Measurements from ENCODE around the gene LGALS4.
"Not testable (repeated sequence)": the region's sequence is repeated elsewhere in the genome, so short reads cannot be mapped to it uniquely, and the experiment has no call there.

Gene LGALS4

DNA sequence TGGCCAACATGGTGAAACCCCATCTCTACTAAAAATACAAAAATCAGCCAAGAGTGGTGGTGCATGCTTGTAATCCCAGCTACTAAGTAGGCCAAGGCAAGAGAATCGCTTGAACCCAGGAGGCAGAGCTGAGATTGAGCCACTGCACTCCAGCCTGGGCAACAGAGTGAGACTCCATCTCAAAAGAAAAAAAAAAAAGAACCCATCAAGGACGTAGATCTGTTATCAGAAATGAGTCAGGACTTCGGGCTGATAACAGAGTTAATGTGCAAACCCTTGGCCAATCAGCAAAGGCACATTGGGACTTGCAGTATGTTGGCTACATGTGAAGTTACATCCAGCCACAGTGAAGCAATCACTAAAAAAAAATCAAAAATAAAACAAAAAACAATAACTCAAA, 28.5 kb downstream of the LGALS4 start:
- Histone ChIP-seq H3K9me3 (ENCODE audit: control insufficient read depth, insufficient read depth, low read length) (no peaks in the 10 kb centered on the region), H4K20me1 (ENCODE audit: control insufficient read depth, insufficient read depth, low read depth, low read length) (no peaks in the 10 kb centered on the region), H3K4me2 (ENCODE audit: low read length) (no peak overlapping the region), H3F3A (ENCODE audit: control insufficient read depth, insufficient read depth) (no peaks in the 10 kb centered on the region), H3K27ac (ENCODE audit: low read depth, low read length) (no peak overlapping the region), H3K9me2 (replicated peaks; ENCODE audit: control insufficient read depth, low read length) (no peaks in the 10 kb centered on the region), H3K27me3 (ENCODE audit: control insufficient read depth, low read length) (peaks cover 4% of the 10 kb centered on the region; the same call in 1 of the 2 replicates), H3K79me2 (ENCODE audit: control insufficient read depth, low read length) (no peaks in the 10 kb centered on the region), H3K4me3 (ENCODE audit: low read length) (no peak overlapping the region), H3K36me3 (ENCODE audit: control insufficient read depth, low read length) (no peaks in the 10 kb centered on the region), H3K4me1 (ENCODE audit: control insufficient read depth, low read length) (no peaks in the 10 kb centered on the region)
- TF ChIP-seq, protein P1, sequence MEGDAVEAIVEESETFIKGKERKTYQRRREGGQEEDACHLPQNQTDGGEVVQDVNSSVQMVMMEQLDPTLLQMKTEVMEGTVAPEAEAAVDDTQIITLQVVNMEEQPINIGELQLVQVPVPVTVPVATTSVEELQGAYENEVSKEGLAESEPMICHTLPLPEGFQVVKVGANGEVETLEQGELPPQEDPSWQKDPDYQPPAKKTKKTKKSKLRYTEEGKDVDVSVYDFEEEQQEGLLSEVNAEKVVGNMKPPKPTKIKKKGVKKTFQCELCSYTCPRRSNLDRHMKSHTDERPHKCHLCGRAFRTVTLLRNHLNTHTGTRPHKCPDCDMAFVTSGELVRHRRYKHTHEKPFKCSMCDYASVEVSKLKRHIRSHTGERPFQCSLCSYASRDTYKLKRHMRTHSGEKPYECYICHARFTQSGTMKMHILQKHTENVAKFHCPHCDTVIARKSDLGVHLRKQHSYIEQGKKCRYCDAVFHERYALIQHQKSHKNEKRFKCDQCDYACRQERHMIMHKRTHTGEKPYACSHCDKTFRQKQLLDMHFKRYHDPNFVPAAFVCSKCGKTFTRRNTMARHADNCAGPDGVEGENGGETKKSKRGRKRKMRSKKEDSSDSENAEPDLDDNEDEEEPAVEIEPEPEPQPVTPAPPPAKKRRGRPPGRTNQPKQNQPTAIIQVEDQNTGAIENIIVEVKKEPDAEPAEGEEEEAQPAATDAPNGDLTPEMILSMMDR (IDR thresholded peaks at IDR 0.05; ENCODE audit: low read depth, low read length, poor library complexity, severe bottlenecking), result no peak
- no peak for TF ChIP-seq EZH2phosphoT487 (IDR thresholded peaks at IDR 0.05; ENCODE audit: borderline replicate concordance, low read length)

DNA sequence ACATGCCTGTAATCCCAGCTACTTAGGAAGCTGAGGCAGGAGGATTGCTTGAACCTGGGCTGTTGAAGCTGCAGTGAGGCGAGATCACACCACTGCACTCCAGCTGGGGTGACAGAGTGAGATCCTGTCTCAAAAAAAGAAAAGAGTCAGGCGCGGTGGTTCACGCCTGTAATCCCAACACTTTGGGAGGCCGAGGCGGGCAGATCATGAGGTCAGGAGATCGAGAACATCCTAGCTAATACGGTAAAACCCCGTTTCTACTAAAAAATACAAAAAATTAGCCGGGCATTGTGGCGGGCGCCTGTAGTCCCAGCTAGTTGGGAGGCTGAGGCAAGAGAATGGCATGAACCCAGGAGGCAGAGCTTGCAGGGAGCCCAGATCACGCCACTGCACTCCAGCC, 30.5 kb downstream of the LGALS4 start:
- not testable (repeated sequence) for H4K20me1 ChIP-seq (ENCODE audit: control insufficient read depth, insufficient read depth, low read depth, low read length); H3K4me2 ChIP-seq (ENCODE audit: low read length); H3K27ac ChIP-seq (ENCODE audit: low read depth, low read length); H3F3A ChIP-seq (ENCODE audit: control insufficient read depth, insufficient read depth); H3K9me3 ChIP-seq (ENCODE audit: control insufficient read depth, insufficient read depth, low read length); H3K4me1 ChIP-seq (ENCODE audit: control insufficient read depth, low read length); H3K27me3 ChIP-seq (ENCODE audit: control insufficient read depth, low read length); H3K9me2 ChIP-seq (replicated peaks; ENCODE audit: control insufficient read depth, low read length); H3K36me3 ChIP-seq (ENCODE audit: control insufficient read depth, low read length); H3K79me2 ChIP-seq (ENCODE audit: control insufficient read depth, low read length); H3K4me3 ChIP-seq (ENCODE audit: low read length)

DNA sequence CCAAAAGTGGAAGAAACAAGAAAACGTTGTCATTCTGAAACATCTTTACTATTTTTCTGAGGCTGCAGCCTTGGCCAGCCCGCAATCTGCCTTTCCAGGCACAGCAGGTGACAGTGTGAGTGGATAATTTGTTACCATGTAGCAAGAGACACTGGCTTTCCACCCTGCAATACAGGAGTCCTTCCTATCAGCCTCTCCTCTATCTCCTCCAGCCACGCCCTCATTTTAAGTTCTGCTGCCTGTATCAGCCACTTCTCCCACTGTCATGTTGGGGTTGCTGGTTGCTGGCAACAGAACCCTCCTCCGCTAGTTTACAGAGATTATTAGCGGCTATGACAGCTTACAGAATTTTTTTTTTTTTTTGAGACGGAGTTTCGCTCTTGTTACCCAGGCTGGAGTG, 31.7 kb downstream of the LGALS4 start:
- H3K9me2 ChIP-seq (replicated peaks; ENCODE audit: control insufficient read depth, low read length), result no peaks in the 10 kb centered on the region
- TF ChIP-seq EZH2phosphoT487 (IDR thresholded peaks at IDR 0.05; ENCODE audit: borderline replicate concordance, low read length), result no peak
- TF ChIP-seq, protein P1 (IDR thresholded peaks at IDR 0.05; ENCODE audit: low read depth, low read length, poor library complexity, severe bottlenecking), result no peak
- H3K4me3 ChIP-seq (ENCODE audit: low read length), result no peak overlapping the region
- H3K4me2 ChIP-seq (ENCODE audit: low read length), result no peak overlapping the region
- H4K20me1 ChIP-seq (ENCODE audit: control insufficient read depth, insufficient read depth, low read depth, low read length), result no peaks in the 10 kb centered on the region
- H3K27ac ChIP-seq (ENCODE audit: low read depth, low read length), result no peak overlapping the region
- no peaks in the 10 kb centered on the region for H3K9me3 ChIP-seq (ENCODE audit: control insufficient read depth, insufficient read depth, low read length)
- peaks cover 4% of the 10 kb centered on the region; the same call in 1 of the 2 replicates for H3K27me3 ChIP-seq (ENCODE audit: control insufficient read depth, low read length)
- H3K36me3 ChIP-seq (ENCODE audit: control insufficient read depth, low read length), result no peaks in the 10 kb centered on the region
- no peaks in the 10 kb centered on the region for H3K79me2 ChIP-seq (ENCODE audit: control insufficient read depth, low read length)
- no peaks in the 10 kb centered on the region for H3K4me1 ChIP-seq (ENCODE audit: control insufficient read depth, low read length)
- no peaks in the 10 kb centered on the region for H3F3A ChIP-seq (ENCODE audit: control insufficient read depth, insufficient read depth)

DNA sequence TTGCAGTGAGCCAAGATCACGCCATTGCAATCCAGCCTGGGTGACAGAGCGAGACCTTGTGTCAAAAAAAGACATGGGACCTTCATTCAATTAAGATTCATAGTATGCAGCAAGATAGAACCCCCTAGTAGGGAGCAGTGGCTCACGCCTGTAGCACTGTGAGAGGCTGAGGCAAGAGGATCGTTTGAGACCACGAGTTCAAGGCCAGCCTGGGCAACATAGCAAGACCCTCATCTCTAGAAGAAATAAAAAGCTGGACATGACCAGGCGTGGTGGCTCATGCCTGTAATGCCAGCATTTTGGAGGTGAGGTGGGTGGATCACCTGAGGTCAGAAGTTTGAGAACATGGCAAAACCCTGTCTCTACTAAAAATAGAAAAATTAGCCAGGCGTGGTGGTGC, 32.3 kb downstream of the LGALS4 start:
- Histone ChIP-seq H4K20me1 (ENCODE audit: control insufficient read depth, insufficient read depth, low read depth, low read length) (no peaks in the 10 kb centered on the region), H3K9me2 (replicated peaks; ENCODE audit: control insufficient read depth, low read length) (no peaks in the 10 kb centered on the region), H3K36me3 (ENCODE audit: control insufficient read depth, low read length) (no peaks in the 10 kb centered on the region), H3K27me3 (ENCODE audit: control insufficient read depth, low read length) (peaks cover 4% of the 10 kb centered on the region; the same call in 1 of the 2 replicates), H3K27ac (ENCODE audit: low read depth, low read length) (no peak overlapping the region), H3K9me3 (ENCODE audit: control insufficient read depth, insufficient read depth, low read length) (no peaks in the 10 kb centered on the region), H3K4me3 (ENCODE audit: low read length) (no peak overlapping the region), H3F3A (ENCODE audit: control insufficient read depth, insufficient read depth) (0 out of 2 replicates have a peak, but pooled peaks cover 2% of the 10 kb centered on the region), H3K4me2 (ENCODE audit: low read length) (no peak overlapping the region), H3K4me1 (ENCODE audit: control insufficient read depth, low read length) (no peaks in the 10 kb centered on the region), H3K79me2 (ENCODE audit: control insufficient read depth, low read length) (no peaks in the 10 kb centered on the region)
- TF ChIP-seq, protein P1 (IDR thresholded peaks at IDR 0.05; ENCODE audit: low read depth, low read length, poor library complexity, severe bottlenecking), result no peak
- no peak for TF ChIP-seq EZH2phosphoT487 (IDR thresholded peaks at IDR 0.05; ENCODE audit: borderline replicate concordance, low read length)

All from DOHH2 (cell line).